HG03103 (cell line): ENCODE data around the gene CIC.
A peak's percentile ranks its signal among the peaks of the same experiment; 100 is the strongest.

Source experiments
- ATAC-seq: cut with Tn5 transposase; IDR thresholded peaks from one replicate; pipeline ENCODE4 v1.9.1; 2021; ENCODE audit warnings: low read depth; ENCODE audit not compliant: unreplicated experiment

Gene CIC

GRCh38 chr19:42242512-42243409 lies 26.3 kb upstream of the CIC start, which contains the start of gene GSK3A:
GSK3A (minus strand) TSS chr19:42242602; CDS start chr19:42242465, 137 bp downstream.
- peak; percentile 47 for ATAC-seq

DNA sequence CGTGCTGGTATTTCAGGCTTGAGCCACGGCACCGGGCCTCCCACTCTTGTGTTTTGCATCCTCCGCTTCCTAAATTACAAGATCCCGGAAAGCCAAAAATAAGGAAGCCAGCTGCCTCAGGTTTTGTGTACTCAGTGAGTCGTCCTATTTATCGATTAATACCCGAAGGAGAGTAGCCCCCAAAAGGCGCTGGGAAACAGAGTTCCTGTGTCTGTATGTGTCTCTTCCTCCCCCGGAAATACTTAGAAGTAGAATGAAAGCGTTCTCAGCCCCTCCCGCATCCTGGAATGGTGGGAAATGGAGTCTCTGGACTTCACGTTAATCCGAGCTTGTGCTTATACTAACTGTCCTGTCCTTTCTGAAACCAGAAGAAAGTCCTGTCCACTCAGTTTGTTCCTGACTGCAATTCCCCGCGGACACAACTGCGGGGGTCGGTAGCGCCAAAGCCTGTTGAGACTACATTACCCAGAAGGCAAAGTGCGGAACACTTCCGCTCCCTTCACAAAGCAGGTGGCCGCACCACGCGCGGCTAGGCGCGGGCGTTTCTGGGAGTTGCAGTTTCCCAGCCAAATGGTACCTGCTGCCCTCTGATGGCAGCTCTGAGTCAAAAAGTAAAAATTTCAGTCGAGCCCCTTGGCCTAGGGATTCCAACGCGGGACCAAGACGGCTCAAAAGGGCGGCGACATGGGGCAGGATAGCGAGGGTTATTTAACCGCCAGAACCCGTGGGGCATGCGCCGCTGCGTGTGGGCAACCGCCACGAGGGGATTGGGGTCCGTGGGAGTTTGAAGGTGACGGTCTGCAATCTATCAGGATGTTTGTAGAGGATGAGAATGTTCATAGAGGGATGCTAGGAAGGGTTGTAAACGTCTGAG lies 24.5 kb upstream of the CIC start:
- peak; percentile 34 for ATAC-seq

DNA sequence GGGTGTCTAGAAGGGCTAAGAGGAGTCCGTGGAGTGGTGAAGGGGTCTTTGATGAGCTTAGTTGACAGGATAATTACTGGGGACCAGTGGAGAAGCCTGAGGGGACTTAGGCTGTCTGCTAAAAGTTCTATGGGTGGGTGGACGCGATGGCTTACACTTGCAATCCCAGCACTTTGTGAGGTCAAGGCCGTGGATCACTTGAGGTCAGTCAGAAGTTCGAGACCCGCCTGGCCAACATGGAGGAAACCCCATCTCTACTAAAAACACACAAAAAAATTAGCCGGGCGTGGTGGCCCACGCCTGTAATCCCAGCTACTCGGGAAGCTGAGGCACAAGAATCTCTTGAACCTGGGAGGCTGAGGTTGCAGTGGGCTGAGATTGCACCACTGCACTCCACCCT lies 23.8 kb upstream of the CIC start:
- ATAC-seq, result no peak

DNA sequence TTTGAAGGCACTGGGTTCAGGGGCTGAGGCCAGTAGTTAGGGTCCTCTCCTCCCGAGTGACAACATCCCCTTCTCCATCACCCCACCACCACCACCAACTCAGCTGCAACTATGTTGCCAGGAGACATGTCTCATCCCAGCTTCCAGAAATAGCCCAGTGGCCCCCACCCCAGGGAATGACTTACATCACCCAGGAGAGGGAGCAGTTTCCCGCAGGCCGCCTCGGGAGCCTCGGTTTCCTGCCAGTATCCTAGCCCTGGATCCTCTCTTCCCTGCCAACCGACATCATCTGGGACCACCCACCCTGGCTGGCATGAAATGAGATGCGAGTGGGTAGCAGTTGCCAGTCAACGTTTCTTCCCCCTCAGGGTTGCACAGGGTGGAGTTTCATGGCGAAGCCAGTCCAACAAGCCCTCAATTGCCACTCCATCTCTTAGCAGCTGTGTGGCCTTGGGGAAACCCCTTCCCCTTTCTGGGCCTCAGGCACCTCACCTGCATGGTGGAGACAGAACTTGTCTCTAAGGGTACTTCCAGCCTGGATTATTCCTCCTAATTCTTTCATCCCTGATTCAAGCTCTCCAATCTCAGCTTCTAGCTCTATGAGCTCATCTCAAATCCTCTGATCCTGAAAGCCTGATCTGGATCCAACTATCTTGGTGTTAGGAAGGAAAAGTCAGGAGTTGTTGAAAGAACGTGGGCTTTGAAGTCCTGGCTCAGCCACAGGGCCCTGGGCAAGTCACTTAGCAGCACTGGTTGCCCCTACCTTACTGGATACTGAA lies 22.7 kb upstream of the CIC start:
- ATAC-seq, result no peak

GRCh38 chr19:42246922-42247639 lies 22.0 kb upstream of the CIC start:
- no peak for ATAC-seq

GRCh38 chr19:42247640-42248199 lies 21.3 kb upstream of the CIC start:
- no peak for ATAC-seq

GRCh38 chr19:42248270-42249148 lies 20.5 kb upstream of the CIC start:
- no peak for ATAC-seq

DNA sequence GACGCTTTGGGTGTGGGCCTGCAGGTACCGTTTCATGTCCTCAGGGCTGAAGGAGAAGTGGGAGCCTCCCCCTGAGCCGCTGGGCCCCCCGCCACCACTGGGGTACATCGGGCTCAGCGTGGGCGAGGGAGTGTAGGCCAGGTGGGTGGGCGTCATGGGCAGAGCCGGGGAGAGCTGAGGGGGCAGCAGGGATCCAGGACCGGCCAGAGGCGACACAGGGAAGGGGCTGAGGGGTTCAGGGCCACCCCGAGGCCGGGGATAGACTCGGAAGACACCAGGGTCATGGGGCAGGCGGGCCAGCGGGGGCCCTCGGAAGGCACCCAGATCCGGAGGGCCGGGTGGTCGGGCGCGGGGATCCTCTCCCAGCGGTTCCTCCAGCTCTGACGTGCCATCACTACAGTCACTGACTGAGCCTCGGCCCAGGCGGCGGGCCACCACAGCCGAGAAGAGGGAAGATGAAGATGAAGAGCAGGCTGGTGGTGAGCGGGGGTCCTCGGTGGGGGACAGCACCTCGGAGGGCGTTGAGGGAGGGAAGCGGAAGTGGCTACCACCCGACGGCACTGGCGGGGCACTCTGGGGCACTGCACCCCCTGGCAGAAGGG lies 19.8 kb upstream of the CIC start:
- ATAC-seq, result no peak

DNA sequence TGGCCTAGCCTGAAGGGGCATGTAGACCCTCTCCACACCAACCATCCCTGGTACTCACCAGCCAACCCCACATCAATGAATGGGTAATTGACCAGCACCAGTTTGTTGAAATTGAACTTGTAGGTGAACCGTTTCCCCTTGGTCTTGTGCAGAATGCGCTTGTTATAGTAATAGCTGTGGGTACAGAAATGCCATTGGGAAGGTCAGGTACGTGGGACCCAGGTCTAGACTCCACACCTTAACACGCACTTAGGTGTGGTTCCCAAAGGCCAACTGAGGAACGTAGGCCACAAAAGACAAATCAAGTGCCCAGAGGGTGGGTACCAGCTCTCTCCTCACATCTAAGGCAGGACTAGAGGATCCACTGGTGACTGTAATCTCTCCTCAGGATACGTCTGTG lies 19.3 kb upstream of the CIC start:
- no peak for ATAC-seq

DNA sequence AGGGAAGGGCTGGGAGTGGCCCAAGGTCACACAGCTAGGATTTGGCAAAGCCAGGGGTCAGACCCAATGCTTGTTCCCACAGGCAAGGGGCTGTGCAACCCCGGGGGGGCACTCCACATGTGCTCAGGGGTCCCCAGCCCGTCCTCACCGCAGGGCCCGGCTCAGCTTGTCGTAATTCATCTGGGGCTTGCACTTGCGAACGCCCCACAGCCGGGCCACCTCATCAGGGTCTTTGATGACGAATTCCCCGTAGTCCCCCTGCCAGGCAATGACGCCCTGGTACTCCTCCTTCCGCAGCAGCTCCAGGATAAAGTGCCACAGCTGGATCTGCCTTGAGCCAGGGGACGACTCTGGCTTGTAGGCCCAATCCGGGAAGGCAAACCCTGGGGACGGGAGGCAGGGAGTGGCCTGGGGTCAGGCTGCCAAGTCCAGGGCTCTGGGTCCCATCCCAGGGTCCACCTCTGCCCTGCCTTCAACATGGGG lies 18.8 kb upstream of the CIC start:
- ATAC-seq, result no peak

DNA sequence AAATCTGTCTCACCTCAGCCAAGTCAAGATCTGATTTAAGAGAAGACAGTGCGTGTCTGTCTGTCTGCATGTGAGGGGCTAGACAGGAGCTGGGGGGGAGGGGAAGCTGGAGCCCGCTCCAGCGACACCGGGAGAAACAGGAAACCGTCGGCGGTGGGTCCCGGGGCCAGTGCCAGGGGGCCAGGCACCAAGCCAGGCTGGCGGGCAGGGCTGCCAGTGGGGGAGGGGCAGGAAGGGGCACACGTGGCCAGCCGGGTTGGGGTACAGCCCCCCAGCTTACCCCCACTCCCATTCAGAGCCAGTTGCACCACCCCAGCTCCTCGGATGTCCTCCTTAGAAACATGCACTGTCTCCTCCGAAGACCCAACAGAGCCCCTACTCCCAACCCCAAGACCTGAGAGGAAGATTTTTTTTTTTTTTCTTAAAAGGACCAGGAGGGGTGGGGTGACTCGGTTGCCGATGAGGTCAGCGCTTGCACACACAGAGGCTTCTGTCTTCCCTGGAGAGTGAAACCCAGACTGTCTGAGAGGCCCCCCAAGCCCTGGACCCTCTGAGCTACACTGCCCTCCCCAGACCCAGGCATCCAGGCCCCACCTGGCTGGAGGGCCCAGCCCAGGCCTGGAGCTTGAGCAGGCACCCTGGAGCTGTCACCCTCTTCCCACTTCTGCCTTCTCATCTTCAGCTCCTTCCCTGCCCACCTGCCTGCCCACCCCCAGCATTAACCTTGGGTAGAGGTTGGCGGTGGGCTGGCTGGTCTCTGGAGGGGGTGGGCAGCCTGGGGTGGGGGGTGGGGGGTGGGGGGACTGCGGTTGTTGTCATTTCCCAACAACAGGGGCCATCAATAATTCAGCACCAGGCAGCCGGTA lies 18.2 kb upstream of the CIC start:
- ATAC-seq, result no peak

DNA sequence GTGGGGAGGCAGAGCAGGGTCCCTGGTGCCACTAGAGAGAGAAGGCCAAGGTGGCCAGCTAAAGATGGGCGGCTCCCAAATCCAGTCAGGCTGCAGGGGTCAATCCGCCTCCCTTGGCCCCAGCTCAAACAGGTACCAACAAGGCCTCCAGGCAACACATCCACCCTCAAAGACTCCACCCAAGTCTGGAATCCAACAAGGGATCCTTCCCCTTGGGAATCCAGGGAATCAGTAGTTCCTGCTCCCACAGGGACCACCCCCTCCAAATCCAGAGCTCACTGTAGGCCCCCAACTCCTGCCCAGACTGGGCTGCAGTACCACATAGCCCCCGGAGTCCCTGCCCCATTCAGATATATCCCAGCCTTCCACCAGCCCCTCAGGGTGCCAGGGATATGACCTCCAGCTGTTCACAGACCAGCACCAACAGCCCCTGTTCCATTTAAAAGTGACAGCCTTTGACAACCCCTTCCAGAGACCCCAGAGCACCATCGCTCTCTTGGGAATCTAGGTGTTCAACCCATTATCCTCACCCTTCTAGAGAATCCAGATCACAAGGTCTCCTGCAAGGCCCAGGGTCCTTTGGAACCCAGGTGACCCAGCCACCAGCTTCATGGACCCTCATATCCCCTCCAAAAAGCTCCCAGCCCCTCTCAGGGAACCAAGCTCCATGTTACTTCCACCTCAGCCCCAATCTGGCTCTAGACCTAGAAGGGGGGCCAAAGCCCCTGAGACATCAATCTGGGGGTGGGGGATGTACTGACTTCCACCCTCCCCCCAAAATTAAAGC lies 17.3 kb upstream of the CIC start:
- ATAC-seq, result no peak

DNA sequence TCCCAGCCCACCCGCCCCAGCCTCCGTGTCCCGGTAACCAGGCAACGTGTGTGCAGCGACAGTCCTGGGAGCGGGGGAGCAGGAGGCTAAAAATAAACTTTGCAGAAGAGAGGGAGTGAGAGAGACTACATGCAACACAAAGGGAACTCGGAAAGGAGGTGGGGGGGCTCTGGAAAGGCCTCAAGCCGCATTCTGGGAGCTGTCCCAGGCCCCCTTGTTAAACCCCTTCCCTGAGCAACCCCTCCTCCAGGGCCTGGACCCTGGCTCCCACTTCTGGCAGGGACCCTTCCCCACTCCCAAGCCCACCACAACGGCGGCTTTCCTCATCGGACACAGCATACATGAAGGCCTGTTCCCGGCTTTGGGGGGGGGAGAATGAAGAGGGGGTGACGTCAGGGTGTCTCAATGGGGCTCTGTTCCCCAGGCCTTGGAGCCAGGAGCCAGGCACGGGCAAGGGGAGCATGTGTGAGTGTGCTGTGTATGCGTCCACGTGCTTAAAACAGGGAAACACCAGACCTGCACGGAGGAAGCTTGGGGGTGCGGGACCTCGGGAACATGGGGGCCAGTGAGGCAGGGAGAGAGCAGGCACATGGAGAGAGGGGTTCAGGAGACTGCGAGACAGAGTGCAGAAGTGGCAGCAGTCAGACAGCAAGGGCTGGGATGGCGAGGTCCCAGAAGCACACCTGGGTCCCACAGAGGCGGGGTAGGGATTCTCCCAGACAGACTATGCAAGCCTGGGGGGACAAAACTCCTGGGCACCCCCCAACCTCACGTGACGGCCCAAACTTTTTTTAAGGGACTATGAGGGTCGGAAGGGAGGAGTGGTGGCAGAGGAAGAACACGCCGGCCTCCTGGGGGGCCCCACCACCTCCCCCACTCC lies 16.4 kb upstream of the CIC start:
- ATAC-seq, result no peak

GRCh38 chr19:42253245-42254088 lies 15.6 kb upstream of the CIC start:
- no peak for ATAC-seq
